Measurements from ENCODE around the gene RAB25.

DNA sequence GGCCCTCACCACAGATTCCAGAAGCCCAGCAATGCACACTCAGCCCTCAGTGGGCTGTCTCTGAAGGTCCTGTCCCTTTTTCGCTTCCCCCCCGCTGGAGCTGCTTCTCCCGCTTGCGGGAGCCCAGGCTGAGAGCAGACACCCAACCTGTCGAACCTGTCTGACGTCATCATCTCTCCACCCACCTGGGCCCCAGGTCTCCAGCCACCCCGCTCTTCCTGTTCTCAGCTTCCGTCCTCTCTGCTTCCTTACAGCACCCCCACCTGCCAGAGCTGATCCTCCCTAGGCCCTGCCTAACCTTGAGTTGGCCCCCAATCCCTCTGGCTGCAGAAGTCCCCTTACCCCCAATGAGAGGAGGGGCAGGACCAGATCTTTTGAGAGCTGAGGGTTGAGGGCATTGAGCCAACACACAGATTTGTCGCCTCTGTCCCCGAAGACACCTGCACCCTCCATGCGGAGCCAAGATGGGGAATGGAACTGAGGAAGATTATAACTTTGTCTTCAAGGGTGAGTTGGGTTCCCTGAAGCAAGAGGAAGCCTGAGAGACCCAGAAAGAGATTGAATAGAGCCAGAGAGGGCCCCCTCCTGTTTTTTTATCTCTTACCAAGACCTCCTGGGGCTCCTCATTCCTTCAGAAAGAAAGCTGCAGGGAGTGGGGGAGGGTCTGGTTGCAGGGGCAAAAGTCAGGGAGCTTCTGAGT is at the start of gene RAB25:
- TF ChIP-seq REST (IDR thresholded peaks at IDR 0.05; ENCODE audit: borderline replicate concordance) = no peak
- no peak for TF ChIP-seq TAF1 (IDR thresholded peaks at IDR 0.05; ENCODE audit: low read depth)
- no peak for TF ChIP-seq POLR2AphosphoS5 (IDR thresholded peaks at IDR 0.05)
- TF ChIP-seq, protein P1, sequence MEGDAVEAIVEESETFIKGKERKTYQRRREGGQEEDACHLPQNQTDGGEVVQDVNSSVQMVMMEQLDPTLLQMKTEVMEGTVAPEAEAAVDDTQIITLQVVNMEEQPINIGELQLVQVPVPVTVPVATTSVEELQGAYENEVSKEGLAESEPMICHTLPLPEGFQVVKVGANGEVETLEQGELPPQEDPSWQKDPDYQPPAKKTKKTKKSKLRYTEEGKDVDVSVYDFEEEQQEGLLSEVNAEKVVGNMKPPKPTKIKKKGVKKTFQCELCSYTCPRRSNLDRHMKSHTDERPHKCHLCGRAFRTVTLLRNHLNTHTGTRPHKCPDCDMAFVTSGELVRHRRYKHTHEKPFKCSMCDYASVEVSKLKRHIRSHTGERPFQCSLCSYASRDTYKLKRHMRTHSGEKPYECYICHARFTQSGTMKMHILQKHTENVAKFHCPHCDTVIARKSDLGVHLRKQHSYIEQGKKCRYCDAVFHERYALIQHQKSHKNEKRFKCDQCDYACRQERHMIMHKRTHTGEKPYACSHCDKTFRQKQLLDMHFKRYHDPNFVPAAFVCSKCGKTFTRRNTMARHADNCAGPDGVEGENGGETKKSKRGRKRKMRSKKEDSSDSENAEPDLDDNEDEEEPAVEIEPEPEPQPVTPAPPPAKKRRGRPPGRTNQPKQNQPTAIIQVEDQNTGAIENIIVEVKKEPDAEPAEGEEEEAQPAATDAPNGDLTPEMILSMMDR (IDR thresholded peaks at IDR 0.05; ENCODE audit: poor library complexity, severe bottlenecking) = no peak
- TF ChIP-seq EZH2 (IDR thresholded peaks at IDR 0.05; ENCODE audit: borderline replicate concordance, insufficient read depth, low read length, poor library complexity, severe bottlenecking) = no peak
- no peak for TF ChIP-seq RAD21 (conservative IDR thresholded peaks at IDR 0.05)
- no peak for TF ChIP-seq SMC3 (conservative IDR thresholded peaks at IDR 0.05; ENCODE audit: poor library complexity)
